Measurements from ENCODE around the gene CERS3.

- TF ChIP-seq EZH2phosphoT487 (IDR thresholded peaks at IDR 0.05; ENCODE audit: borderline replicate concordance, low read length) (no peak), CTCF (conservative IDR thresholded peaks at IDR 0.05; ENCODE audit: low read depth, low read length) (no peak)
These were observed 11.9 kb downstream of the CERS3 start for GRCh38 chr15:100516643-100517512.

Data from PC-3 (cell line).